WTC11 (cell line): ENCODE data around the gene RBM42.

Experiments used
- CTCF ChIP-seq: fragments of 200-600 bp; IDR thresholded peaks from 2 replicates; pipeline ENCODE4 v1.8.0; 2022; ENCODE audit warnings: antibody characterized with exemption
- ESRRA ChIP-seq: sonication (generic); formaldehyde crosslinking; IDR thresholded peaks from 2 replicates; pipeline ENCODE4 v1.8.1; 2022; ENCODE audit warnings: mild to moderate bottlenecking, missing genetic modification reagents, borderline replicate concordance
- FOXK1 ChIP-seq: sonication (generic); formaldehyde crosslinking; IDR thresholded peaks from 2 replicates; pipeline ENCODE4 v1.8.0; 2022; ENCODE audit warnings: mild to moderate bottlenecking, moderate library complexity, missing genetic modification reagents
- HMGXB4 ChIP-seq: sonication (generic); formaldehyde crosslinking; IDR thresholded peaks from 2 replicates; pipeline ENCODE4 v1.8.1; 2023; ENCODE audit warnings: mild to moderate bottlenecking, moderate library complexity, missing genetic modification reagents
- JUN ChIP-seq: sonication (generic); formaldehyde crosslinking; IDR thresholded peaks from 2 replicates; pipeline ENCODE4 v1.8.0; 2023; ENCODE audit warnings: mild to moderate bottlenecking, missing genetic modification reagents
- NFYB ChIP-seq: sonication (generic); formaldehyde crosslinking; conservative IDR thresholded peaks from 2 replicates; pipeline ENCODE4 v1.8.0; 2022; ENCODE audit warnings: low read depth, missing genetic modification reagents
- NR3C1 ChIP-seq: sonication (generic); formaldehyde crosslinking; conservative IDR thresholded peaks from 2 replicates; pipeline ENCODE4 v1.8.1; 2023; ENCODE audit warnings: low read depth, mild to moderate bottlenecking, missing genetic modification reagents
- SMAD4 ChIP-seq: sonication (generic); formaldehyde crosslinking; IDR thresholded peaks from 2 replicates; pipeline ENCODE4 v1.8.0; 2022; ENCODE audit warnings: mild to moderate bottlenecking, missing genetic modification reagents
- ZNF121 ChIP-seq: sonication (generic); formaldehyde crosslinking; IDR thresholded peaks from 2 replicates; pipeline ENCODE4 v1.8.0; 2023; ENCODE audit warnings: missing genetic modification reagents

- TF ChIP-seq ESRRA (CRISPR knock-in tag) (no peak), CTCF (no peak), NFYB (CRISPR knock-in tag) (no peak), FOXK1 (CRISPR knock-in tag) (no peak), NR3C1 (CRISPR knock-in tag) (no peak), ZNF121 (CRISPR knock-in tag) (no peak), HMGXB4 (no peak), SMAD4 (CRISPR knock-in tag) (no peak), JUN (no peak)
Observed at GRCh38 chr19:35655600-35655999, 26.8 kb downstream of the RBM42 start.
